Urinary bladder (tissue), 4 donors: ENCODE data around the gene RPS6KB2. TPM values are rescaled to one million over a fixed set of nuclear protein-coding genes. Genes with fewer than 3 reads are reported as not detected.
A peak's percentile ranks its signal among the peaks of the same experiment; 100 is the strongest.

Source experiments
- DNase-seq: peaks from one replicate; pipeline ENCODE4 v3.0.0-alpha.2; 2015; ENCODE audit errors: extremely low spot score
- H3K27ac ChIP-seq: one replicate; pipeline ENCODE4 v1.5.1; 2013; ENCODE audit warnings: low read depth, mild to moderate bottlenecking, moderate library complexity
- H3K36me3 ChIP-seq: one replicate; pipeline ENCODE4 v1.6.1; 2013; ENCODE audit warnings: mild to moderate bottlenecking, moderate library complexity; ENCODE audit not compliant: insufficient read depth
- H3K4me1 ChIP-seq: one replicate; pipeline ENCODE4 v1.6.1; 2013; ENCODE audit warnings: mild to moderate bottlenecking, moderate library complexity; ENCODE audit not compliant: insufficient read depth
- H3K4me3 ChIP-seq: one replicate; pipeline ENCODE4 v1.5.1; 2013; ENCODE audit warnings: low read depth, low read length
- WGBS: extraction: QIAGEN DNeasy Blood & Tissue Kit; methylation state at CpG from one replicate; pipeline ENCODE4 v1.1.7; 2013; 5-methylcytosine and 5-hydroxymethylcytosine counted together
- polyA plus RNA-seq: library from polyadenylated mRNA; stranded (reverse); fragments of 200-250 nt; gene quantifications from one replicate; pipeline ENCODE4 v1.2.3, GENCODE V29; 2013
- total RNA-seq: library from RNA; depleted of rRNA; stranded (reverse); fragments of >200 nt; gene quantifications from one replicate; pipeline ENCODE4 v1.2.3, GENCODE V29; 2014
- donor health status: healthy with polysubstance abuse.
- donor health status: healthy.

Gene RPS6KB2
- total and polyA plus RNA-seq, 2 donors = 19.8 to 41.2 TPM

DNA sequence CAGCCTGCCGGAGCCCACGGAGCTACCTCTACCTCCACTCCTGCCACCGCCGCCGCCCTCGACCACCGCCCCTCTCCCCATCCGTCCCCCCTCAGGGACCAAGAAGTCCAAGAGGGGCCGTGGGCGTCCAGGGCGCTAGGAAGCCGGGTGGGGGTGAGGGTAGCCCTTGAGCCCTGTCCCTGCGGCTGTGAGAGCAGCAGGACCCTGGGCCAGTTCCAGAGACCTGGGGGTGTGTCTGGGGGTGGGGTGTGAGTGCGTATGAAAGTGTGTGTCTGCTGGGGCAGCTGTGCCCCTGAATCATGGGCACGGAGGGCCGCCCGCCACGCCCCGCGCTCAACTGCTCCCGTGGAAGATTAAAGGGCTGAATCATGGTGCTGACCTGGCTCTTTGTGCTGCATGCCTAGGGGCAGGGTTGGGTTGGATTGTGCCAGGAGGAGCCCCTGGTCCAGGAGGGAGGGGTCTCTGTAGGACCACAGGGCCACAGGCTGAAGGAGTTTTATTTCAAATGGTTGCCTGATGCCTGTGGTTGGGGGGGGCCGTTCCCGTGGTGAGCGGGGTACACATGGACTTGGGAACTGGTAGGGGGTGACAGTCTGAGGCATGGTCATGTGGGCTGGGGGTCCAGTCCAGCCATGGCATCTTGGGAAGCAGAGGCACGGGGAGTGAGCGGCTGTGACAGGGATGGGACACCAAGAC, 6.9 kb downstream of the RPS6KB2 start:
- Histone ChIP-seq H3K4me3 (no peak overlapping the region), H3K4me1 (no peaks in the 10 kb centered on the region), H3K27ac (no peak overlapping the region), H3K36me3 (peaks cover 2% of the 10 kb centered on the region)
- DNase-seq = no peak
- 85% methylated on average over 26 of the region's 26 CpGs for WGBS

DNA sequence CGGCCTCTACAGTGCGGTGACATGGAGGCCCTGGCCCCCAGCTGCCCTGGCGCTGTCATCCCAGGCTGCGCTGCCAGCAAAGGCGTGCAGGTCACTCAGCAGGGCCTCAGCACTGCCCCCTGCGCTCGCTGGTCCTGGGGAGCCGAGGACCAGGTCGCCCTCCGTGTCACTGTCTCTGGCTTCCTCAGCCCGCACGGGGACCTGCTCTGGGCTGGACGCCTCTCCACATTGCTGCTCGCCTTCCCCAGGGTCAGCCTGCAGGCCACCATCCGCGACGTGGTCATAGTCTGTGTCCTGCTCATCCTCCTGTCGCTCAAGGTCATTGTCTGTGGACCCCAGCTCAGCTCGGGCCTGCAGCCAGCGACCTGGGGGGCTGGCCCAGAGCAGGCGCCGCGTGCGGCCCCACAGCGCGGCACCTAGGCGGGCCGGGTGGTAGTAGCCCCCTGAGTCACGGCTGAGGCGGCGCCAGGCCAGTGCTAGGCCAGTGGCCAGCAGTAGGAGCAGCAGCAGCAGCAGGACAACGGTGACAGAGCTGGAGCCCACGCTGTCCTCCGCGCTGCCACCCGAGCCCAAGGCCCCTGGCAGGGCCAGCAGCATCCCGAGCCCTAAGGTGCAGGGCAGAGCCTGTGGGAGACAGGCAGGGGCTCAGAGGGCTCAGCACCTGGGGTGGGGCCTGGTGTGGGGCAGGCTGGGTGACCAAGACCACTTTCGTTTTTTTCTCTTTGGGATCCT, 7.6 kb downstream of the RPS6KB2 start:
- no peak overlapping the region for H3K27ac ChIP-seq
- WGBS = 88% methylated on average over 38 of the region's 38 CpGs
- H3K4me3 ChIP-seq = no peak overlapping the region
- H3K36me3 ChIP-seq = peaks cover 2% of the 10 kb centered on the region
- H3K4me1 ChIP-seq = no peaks in the 10 kb centered on the region
- DNase-seq = no peak

- H3K36me3 ChIP-seq = peaks cover 2% of the 10 kb centered on the region
- 47% methylated on average over 6 of the region's 6 CpGs for WGBS
- H3K4me3 ChIP-seq = peak overlapping the region; percentile 21
- H3K27ac ChIP-seq = no peak overlapping the region
- no peak for DNase-seq
- H3K4me1 ChIP-seq = no peaks in the 10 kb centered on the region
Measured at GRCh38 chr11:67436459-67437081, 8.3 kb downstream of the RPS6KB2 start.

DNA sequence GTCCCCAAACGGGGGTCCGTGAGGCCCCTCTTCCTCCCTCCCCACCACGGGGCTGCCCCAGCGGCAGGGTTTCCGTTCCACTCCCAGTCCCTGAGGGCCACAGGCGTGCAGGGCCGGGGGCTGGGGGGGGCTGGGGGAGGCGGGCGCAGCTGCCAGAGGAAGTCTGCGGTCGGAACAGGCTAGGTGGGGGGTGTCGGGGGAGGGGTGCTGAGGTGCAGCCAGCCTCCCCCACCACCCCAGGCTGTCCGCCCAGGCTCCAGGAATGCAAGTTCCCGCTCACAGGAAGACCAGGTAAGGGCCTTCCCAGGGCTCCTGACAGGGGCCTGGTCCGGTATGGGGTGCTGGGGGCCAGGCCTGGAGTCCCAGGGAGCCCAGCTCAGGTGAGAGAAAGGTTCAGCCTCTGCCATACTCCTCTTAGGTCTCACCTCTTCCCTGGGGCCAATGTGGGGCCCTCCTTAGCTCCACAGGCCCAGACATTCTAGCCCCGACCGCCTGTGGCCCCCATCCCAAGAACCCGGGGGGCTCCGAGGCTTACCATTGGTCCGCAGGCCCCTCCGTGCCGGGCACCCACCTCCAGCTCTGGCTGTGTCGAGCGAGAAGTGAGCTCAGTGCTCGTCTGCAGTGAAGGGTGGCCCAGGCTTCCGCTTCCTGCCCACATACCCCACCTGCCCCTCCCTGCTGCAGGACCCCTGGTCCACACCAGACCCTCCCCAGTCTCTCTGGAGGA, 9.0 kb downstream of the RPS6KB2 start, which contains the start of gene PTPRCAP:
TSS of gene PTPRCAP (minus strand) at position 601 of the 727 bp plus-strand sequence. CDS start at position 538, 63 bp downstream.
- Histone ChIP-seq H3K36me3 (peaks cover 2% of the 10 kb centered on the region), H3K4me1 (no peaks in the 10 kb centered on the region)
- 60% methylated on average over 24 of the region's 26 CpGs for WGBS

DNA sequence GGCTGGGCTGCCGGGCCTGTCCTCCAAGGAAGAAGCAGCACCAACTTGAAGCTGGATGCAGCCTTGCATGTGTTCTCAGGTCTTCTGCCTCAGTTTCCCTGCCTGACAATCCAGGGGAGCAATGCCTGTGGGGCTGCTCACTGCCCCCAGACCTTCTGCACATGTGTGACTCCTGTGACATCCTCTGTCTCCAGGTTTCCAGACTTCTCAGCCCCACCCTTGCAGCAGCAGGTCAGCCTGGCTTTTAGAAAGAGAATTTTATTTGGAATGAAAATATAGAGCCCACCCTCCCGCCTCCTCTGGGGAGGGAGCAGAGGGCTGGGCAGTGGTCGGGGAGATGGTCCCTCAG, 9.5 kb downstream of the RPS6KB2 start:
- no peak for DNase-seq
- Histone ChIP-seq H3K36me3 (peaks cover under 1% of the 10 kb centered on the region), H3K4me1 (no peaks in the 10 kb centered on the region), H3K27ac (no peak overlapping the region), H3K4me3 (no peak overlapping the region)
- 60% methylated on average over 3 of the region's 3 CpGs for WGBS

More for the DNA sequence above, 9.0 kb downstream of the RPS6KB2 start, which contains the start of gene PTPRCAP:
- Histone ChIP-seq H3K4me3 (peak within 1 kb of the TSS; percentile 21), H3K27ac (no peak within 1 kb of the TSS)
- DNase-seq = no peak

DNA sequence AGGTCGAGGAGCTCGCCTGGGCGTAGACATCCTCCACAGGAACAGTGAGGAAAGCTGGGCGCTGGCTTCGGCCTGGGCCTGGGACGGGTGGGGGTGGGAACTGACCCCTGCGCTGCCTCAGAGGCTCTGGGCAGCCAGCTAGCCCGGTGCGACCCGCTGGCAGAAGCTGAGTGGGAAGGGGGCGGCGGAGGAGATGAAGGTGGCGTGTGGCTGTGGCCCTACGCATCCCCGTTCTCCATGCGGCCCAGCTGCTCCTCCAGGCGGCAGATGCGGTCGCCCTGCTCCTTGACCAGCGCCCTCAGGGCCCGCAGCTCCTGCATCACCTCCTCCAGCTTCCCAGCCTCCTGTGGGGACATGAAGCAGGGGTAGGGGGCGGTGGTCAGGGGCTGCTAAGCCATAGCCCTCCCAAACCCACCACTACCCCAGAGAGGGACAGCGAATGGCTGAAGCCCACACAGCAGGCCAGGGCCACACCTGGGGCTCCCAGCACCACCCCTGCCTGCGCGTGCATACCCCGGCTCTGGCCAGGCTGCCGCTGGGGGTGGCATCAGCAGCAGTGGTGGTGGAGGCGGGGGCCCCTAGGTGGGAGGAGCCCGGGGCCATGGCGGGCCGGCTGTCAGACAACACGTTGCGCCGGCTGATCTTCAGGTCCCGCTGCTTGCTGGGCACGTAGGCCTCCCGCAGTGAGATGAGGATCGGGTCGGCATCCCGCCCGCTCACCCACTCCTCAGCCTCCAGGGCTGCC, 10.0 kb downstream of the RPS6KB2 start:
- H3K27ac ChIP-seq = no peak overlapping the region
- H3K4me1 ChIP-seq = no peaks in the 10 kb centered on the region
- no peak for DNase-seq
- no peaks in the 10 kb centered on the region for H3K36me3 ChIP-seq
- WGBS = 80% methylated on average over 41 of the region's 41 CpGs
- H3K4me3 ChIP-seq = peak overlapping the region; percentile 6

DNA sequence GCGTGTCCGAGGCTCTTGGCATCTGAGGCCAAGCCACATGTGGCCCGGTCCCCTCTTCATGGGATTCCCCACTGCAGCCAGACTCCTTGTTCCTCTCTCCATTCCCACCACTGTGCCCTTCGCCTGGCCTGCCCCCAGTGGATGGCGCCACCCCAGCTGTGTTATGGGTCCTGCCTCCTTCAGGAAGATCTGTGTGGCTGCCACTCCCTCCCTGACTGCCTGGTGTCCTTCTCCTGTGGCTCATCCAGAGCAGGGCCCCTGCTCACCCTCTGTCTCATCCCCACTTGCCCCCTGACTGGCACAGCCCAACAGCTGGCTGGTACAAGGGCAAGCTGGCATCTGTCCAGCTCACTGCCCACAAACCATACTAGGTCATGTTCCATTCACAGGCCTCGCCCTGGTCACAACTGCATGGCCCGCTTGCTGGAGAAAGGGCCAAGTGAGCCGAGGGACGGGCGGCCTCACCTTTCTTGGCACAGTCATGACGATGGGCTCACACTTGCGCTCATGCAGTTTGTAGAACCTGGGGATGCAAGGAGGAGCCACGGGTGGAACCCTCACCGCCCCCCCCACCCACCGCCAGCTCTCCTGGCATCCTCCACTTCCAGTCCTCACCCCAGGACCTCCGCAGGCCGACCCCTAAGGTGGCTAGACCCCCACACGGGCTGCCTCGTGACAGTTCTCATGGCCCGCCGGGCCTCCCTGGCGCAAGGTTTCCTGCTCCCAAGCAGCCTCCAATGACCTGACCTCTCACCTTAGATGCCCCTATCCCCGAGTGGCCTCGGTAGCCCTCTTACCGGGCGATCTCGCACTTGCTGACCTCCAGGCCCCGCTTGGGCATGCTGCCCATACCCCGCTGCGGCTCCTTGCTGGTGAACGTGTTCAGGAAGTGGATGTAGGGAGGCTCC, 11.3 kb downstream of the RPS6KB2 start:
- Histone ChIP-seq H3K4me1 (no peaks in the 10 kb centered on the region), H3K4me3 (no peak overlapping the region), H3K27ac (no peak overlapping the region), H3K36me3 (no peaks in the 10 kb centered on the region)
- WGBS = 80% methylated on average over 31 of the region's 31 CpGs
- DNase-seq = no peak

DNA sequence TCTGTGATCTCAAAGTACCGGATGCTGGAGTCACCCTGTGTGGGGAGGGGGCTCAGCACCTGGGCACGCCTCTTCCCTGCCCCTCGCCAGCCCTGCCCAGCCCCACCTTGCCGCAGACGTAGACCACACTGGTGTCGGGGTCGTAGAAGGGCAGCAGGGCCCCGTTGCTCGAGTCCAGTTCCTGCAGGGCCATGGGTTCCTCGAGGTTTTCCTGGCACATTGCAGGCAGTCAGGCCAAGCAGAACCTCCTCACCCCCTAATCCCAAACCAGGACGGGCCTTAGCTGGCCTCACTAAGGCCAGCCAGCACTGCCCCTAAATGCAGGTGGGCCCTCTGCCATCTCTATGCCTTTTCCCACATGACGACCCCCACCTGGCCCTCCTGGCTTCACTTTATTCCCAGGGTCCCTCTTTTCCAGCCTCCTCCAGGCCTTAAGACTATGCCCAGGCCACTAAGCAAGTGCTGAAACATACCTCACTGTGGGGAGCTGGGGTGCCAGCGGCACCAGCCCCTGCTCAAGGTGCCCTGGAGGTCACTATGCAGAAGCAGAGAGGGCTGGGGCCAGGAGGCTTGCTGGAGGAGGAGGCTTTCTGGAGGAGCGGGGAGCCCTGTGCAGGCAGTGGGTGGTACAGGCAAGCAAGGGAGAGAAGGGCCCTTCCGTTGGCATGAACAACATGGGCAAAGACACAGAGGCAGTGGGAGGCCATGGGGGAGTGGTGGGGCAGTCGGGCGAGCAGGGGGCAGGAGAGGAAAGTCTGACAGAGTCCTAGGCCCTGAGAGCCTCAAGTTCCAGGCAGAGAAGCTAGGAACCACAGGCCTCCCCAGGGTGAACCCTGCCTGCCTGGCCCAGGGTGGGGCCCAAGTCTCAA, 12.2 kb downstream of the RPS6KB2 start:
- no peak for DNase-seq
- H3K4me1 ChIP-seq = no peaks in the 10 kb centered on the region
- WGBS = 76% methylated on average over 17 of the region's 17 CpGs
- H3K36me3 ChIP-seq = no peaks in the 10 kb centered on the region
- H3K27ac ChIP-seq = no peak overlapping the region
- H3K4me3 ChIP-seq = no peak overlapping the region

- no peaks in the 10 kb centered on the region for H3K36me3 ChIP-seq
- no peak for DNase-seq
- no peak overlapping the region for H3K4me3 ChIP-seq
- WGBS = 89% methylated on average over 21 of the region's 21 CpGs
- no peak overlapping the region for H3K27ac ChIP-seq
- H3K4me1 ChIP-seq = no peaks in the 10 kb centered on the region
Measured at GRCh38 chr11:67441098-67441563, 12.8 kb downstream of the RPS6KB2 start.

- H3K4me3 ChIP-seq = no peak overlapping the region
- no peak for DNase-seq
- WGBS = 87% methylated on average over 28 of the region's 28 CpGs
- no peaks in the 10 kb centered on the region for H3K36me3 ChIP-seq
- H3K27ac ChIP-seq = no peak overlapping the region
- H3K4me1 ChIP-seq = no peaks in the 10 kb centered on the region
Measured at GRCh38 chr11:67441731-67442351, 13.5 kb downstream of the RPS6KB2 start.
